AG08396 (cell line): ENCODE results near the gene ZRANB1.

Experiments used
- DNase-seq: peaks from one replicate; pipeline ENCODE4 v3.0.0; 2012; ENCODE audit warnings: low spot score, mixed read lengths

Gene ZRANB1

GRCh38 chr10:124921261-124921660 is 20.7 kb upstream of the ZRANB1 start:
- DNase-seq, result no peak

- no peak for DNase-seq
Observed at GRCh38 chr10:124923684-124924083, 18.2 kb upstream of the ZRANB1 start.

GRCh38 chr10:124926548-124926947 is 15.4 kb upstream of the ZRANB1 start:
- DNase-seq, result no peak

GRCh38 chr10:124928087-124928486 is 13.8 kb upstream of the ZRANB1 start:
- DNase-seq, result no peak

GRCh38 chr10:124928545-124928944 is 13.4 kb upstream of the ZRANB1 start:
- DNase-seq, result no peak

- peak; percentile 30 for DNase-seq
Observed at GRCh38 chr10:124935946-124936345, 6.0 kb upstream of the ZRANB1 start.

GRCh38 chr10:124936813-124937212 is 5.1 kb upstream of the ZRANB1 start:
- DNase-seq, result no peak

GRCh38 chr10:124939290-124939689 is 2.6 kb upstream of the ZRANB1 start:
- no peak for DNase-seq

GRCh38 chr10:124942317-124943169 is 620 bp downstream of the ZRANB1 start:
- no peak for DNase-seq

GRCh38 chr10:124943301-124944092 is 1.6 kb downstream of the ZRANB1 start:
- peak; percentile 21 for DNase-seq

- peak; percentile 7 for DNase-seq
Observed at GRCh38 chr10:124944982-124945381, 3.1 kb downstream of the ZRANB1 start.

GRCh38 chr10:124946945-124947344 is 5.0 kb downstream of the ZRANB1 start:
- DNase-seq, result no peak

GRCh38 chr10:124949543-124949942 is 7.6 kb downstream of the ZRANB1 start:
- DNase-seq, result no peak

- DNase-seq, result no peak
Observed at GRCh38 chr10:124952123-124952522, 10.2 kb downstream of the ZRANB1 start.

GRCh38 chr10:124953421-124953820 is 11.5 kb downstream of the ZRANB1 start:
- no peak for DNase-seq

- no peak for DNase-seq
Observed at GRCh38 chr10:124955243-124955642, 13.3 kb downstream of the ZRANB1 start.

GRCh38 chr10:124955868-124956267 is 13.9 kb downstream of the ZRANB1 start:
- DNase-seq, result no peak

GRCh38 chr10:124956764-124957163 is 14.8 kb downstream of the ZRANB1 start:
- DNase-seq, result no peak

- no peak for DNase-seq
Observed at GRCh38 chr10:124957404-124957947, 15.6 kb downstream of the ZRANB1 start.

GRCh38 chr10:124959564-124959963 is 17.6 kb downstream of the ZRANB1 start:
- DNase-seq, result no peak

GRCh38 chr10:124961248-124961570 is 19.3 kb downstream of the ZRANB1 start:
- DNase-seq, result no peak

- DNase-seq, result no peak
Observed at GRCh38 chr10:124962421-124962820, 20.5 kb downstream of the ZRANB1 start.
